Measurements from ENCODE around the gene CKAP5.

Gene CKAP5

DNA sequence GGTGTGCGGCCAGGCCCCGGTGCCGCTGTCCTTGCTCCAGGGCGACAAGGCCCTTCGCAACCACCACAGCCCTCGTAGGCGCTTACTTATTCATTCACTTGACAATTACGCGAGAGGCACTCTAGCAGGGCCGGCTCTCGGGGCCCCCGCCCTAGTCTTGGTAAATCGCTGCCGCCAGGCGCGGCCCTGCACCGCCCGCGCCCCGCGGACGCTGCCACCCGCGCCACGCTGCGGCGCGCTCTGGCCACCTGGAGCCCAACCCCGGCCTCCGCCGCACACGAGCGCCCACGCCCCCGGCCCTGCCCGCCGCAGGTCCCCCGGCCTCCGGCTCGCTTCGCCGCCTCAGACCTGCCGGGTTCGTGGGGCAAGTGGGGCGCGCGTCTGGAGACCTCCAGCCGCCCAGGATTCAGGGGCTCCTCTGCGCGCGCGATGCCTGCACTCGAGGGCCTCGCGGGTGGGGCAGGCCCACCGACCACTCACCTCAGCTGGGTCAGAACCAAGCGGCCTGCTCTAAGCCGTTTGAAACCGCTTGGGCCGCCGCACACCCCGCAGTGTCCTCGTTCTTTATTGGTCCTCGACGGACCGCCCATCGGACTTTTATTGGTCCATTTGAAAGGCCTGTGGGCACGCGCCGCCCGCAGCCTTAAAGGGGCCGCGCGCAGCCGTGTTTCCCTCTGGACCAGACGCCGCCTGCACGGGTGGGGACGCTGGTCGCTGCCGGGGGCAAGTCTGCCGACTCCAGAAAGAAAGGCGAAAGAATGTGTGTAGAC lies at the start of gene CKAP5:
TSS of gene CKAP5 (minus strand) at position 541 of the 770 bp plus-strand sequence. CDS start 25,049 bp downstream, outside the sequence.
- Mint-ChIP-seq H3K27ac (peak within 1 kb of the TSS; percentile 97), H3K9me3 (no peaks in the 10 kb centered on the region), H3K4me3 (peak within 1 kb of the TSS; percentile 95), H3K36me3 (ENCODE audit: low read depth) (peaks cover 36% of the 10 kb centered on the region), H3K4me1 (ENCODE audit: low read depth) (peaks cover 38% of the 10 kb centered on the region), H3K27me3 (no peaks in the 10 kb centered on the region)
- DNase-seq = peak; percentile 90

DNA sequence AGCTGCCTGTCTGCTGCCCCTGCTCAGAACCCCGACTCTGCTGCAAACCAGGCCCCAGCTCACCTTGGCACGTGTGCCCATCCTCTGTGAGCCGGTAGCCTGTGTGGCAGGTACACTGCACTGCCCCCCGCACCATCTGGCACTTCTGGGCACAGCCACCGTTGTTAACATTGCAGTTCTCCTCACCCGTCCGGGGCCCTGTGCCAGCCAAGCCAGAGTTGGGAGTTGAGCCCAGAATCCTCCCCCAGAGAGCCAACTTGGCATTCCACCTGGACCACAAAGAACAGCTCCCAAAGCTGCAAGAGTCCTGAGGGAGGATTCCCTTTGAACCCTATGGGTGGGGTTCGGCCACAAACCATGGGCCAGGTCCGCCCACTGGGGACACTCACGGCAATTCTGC lies 49.7 kb upstream of the CKAP5 start:
- Mint-ChIP-seq H3K4me3 (no peak overlapping the region), H3K27me3 (no peaks in the 10 kb centered on the region), H3K4me1 (ENCODE audit: low read depth) (no peaks in the 10 kb centered on the region), H3K36me3 (ENCODE audit: low read depth) (no peaks in the 10 kb centered on the region), H3K27ac (no peak overlapping the region), H3K9me3 (no peaks in the 10 kb centered on the region)
- DNase-seq = no peak

DNA sequence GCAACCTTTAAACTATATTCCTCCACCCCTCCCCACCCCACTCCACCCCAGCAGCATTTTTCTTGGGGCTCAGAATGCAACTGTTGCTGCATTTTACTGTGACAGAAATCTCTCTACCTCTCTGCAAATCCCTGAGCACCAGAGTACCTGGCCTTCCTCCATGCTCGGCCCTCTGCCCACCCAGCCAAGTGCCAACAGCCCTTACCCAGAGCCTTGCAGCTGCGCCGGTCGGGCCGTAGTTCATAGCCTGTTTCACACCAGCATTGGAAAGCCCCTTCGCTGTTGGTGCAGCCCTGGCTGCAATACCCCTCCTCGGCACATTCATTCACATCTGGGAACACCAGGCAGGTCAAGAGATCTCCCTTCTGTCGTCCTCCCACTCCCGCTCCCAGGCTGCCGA lies 48.9 kb upstream of the CKAP5 start:
- Mint-ChIP-seq H3K36me3 (ENCODE audit: low read depth) (no peaks in the 10 kb centered on the region), H3K9me3 (no peaks in the 10 kb centered on the region), H3K4me3 (no peak overlapping the region), H3K27me3 (no peaks in the 10 kb centered on the region), H3K4me1 (ENCODE audit: low read depth) (no peaks in the 10 kb centered on the region), H3K27ac (no peak overlapping the region)
- no peak for DNase-seq

DNA sequence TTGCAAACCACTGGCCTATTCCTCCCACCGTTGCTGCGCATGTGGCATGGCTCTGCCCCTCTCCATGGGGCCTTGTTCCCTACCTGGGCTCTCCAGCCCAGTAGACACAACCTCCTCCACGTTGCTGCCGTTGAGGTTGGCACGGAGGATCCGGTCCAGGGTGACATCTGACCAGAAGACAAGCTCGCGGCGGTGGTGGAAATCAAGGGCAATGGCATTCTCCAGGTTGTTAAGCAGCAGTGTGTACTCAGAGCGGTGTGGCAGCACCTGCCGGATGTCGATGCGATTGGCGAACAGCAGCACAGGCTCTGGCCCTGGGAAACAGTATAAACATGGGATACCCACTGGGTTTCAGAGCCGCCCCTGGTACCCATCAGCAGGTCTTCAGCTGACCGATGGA lies 48.4 kb upstream of the CKAP5 start:
- Mint-ChIP-seq H3K9me3 (no peaks in the 10 kb centered on the region), H3K36me3 (ENCODE audit: low read depth) (no peaks in the 10 kb centered on the region), H3K4me3 (no peak overlapping the region), H3K27me3 (peaks cover under 1% of the 10 kb centered on the region), H3K4me1 (ENCODE audit: low read depth) (no peaks in the 10 kb centered on the region), H3K27ac (no peak overlapping the region)
- no peak for DNase-seq

DNA sequence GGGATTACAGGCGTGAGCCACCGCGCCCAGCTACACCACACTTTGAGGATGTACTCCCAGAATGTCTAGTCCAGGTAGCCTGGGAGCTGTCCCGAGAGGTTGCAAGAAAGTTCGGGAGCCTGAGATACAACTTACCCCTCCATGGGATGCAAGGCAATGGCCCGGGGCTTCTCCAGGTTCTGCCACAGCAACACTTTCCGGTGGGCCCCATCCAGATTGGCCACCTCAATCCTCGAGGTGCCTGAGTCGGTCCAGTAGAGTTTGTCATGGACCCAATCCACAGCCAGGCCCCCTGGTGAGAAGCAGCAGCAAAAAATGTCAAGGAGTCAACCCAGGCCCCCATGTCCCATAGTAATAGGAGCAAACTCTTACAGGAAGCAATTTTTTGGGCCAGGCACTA lies 46.8 kb upstream of the CKAP5 start:
- Mint-ChIP-seq H3K36me3 (ENCODE audit: low read depth) (no peaks in the 10 kb centered on the region), H3K4me3 (no peak overlapping the region), H3K27me3 (peaks cover 7% of the 10 kb centered on the region), H3K9me3 (no peaks in the 10 kb centered on the region), H3K4me1 (ENCODE audit: low read depth) (no peaks in the 10 kb centered on the region), H3K27ac (no peak overlapping the region)
- DNase-seq = no peak

DNA sequence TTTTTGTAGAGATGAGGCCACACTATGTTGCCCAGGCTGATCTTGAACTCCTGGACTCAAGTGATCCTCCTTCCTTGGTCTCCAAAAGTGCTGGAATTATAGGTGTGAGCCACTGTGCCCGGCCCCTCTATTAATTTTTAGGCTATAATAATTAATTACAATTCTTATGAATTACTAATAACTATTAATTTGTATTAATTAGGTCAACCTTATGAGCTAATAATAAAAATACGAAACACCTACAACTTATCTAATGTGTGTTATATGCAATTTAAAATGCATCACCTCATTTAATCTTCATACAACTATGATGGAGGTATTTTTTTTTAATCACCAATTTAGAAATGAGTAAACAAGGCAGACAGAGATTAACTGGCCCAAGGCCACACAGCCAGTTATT lies 46.0 kb upstream of the CKAP5 start:
- peaks cover 7% of the 10 kb centered on the region for H3K27me3 Mint-ChIP-seq
- no peak overlapping the region for H3K27ac Mint-ChIP-seq
- no peaks in the 10 kb centered on the region for H3K36me3 Mint-ChIP-seq (ENCODE audit: low read depth)
- no peaks in the 10 kb centered on the region for H3K4me1 Mint-ChIP-seq (ENCODE audit: low read depth)
- DNase-seq = no peak
- no peaks in the 10 kb centered on the region for H3K9me3 Mint-ChIP-seq
- no peak overlapping the region for H3K4me3 Mint-ChIP-seq

DNA sequence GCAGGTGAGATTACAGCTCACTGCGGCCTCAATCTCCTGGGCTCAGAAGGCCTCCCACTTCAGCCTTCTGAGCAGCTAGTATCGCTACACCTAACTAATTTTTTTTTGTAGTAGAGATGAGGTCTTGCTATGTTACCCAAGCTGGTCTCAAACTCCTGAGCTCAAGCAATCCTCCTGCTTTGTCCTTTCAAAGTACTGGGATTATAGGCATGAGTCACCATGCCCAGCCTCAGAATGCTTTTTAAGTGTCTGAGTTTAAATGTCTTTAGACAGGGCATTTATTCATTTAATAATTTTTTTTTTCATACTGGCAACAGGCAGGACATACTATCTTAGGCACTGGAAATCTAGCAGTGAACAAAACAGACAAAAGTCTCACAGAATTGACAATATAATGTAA lies 44.6 kb upstream of the CKAP5 start:
- H3K27ac Mint-ChIP-seq = no peak overlapping the region
- no peaks in the 10 kb centered on the region for H3K36me3 Mint-ChIP-seq (ENCODE audit: low read depth)
- no peaks in the 10 kb centered on the region for H3K4me1 Mint-ChIP-seq (ENCODE audit: low read depth)
- no peak for DNase-seq
- no peaks in the 10 kb centered on the region for H3K9me3 Mint-ChIP-seq
- H3K4me3 Mint-ChIP-seq = no peak overlapping the region
- peaks cover 7% of the 10 kb centered on the region for H3K27me3 Mint-ChIP-seq

DNA sequence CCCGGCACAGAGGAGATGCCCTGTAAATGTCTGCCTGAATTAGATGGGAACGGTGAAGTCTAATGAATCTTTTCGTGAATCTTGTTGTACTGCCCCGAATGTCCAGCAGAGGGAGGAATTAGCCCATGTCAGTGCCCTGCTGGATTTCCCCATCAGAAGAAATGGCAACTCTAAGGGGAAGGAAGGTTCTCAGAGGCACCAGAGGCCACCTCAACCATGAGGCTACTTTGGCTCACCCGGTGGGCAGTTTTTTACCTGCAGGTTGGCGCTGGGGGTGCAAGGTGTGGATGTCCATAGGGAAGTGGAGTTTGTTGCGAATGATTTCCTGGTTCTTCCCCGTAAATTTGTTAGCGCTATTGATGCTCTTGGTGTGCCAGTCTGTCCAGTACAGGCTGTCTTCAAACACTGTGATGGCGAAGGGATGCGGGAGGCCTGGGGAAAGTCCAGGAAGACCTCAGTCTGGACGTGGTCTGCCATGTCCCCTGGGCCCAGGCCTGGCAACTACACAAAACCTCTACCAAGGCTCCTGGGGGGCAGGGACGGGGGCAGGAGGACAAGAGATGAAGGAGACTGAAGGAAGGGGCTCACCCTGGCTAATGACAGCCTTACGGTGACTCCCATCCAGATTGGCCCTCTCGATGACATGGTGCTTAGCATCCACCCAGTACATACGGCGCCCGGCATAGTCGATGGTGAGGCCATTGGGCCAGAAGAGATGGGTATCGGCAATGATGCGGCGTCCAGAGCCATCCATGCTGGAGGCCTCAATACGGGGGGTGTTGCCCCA lies 43.8 kb upstream of the CKAP5 start:
- no peaks in the 10 kb centered on the region for H3K9me3 Mint-ChIP-seq
- no peak overlapping the region for H3K27ac Mint-ChIP-seq
- peaks cover 7% of the 10 kb centered on the region for H3K27me3 Mint-ChIP-seq
- H3K36me3 Mint-ChIP-seq (ENCODE audit: low read depth) = no peaks in the 10 kb centered on the region
- peak; percentile 72 for DNase-seq
- H3K4me1 Mint-ChIP-seq (ENCODE audit: low read depth) = no peaks in the 10 kb centered on the region
- no peak overlapping the region for H3K4me3 Mint-ChIP-seq

DNA sequence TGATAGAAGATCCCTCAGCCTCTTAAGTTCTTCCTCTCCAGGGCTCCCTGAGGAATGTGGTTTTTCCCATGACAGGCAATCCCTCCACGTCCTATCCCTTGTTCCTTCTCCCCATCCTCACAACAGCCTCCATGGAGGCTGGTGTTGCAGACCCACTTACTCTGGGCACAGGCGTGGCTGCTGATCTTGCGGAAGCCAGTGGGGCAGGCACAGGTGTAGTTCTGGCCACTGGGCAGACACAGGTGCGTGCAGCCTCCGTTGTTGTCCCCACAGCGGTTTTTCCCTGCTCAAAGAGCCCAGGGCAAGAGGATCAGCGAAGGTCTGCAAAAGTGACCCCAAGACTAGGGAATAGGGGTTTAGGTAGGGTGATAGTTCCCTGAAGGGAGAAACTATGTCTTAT lies 43.2 kb upstream of the CKAP5 start:
- no peak for DNase-seq
- peaks cover 7% of the 10 kb centered on the region for H3K27me3 Mint-ChIP-seq
- no peak overlapping the region for H3K27ac Mint-ChIP-seq
- H3K9me3 Mint-ChIP-seq = no peaks in the 10 kb centered on the region
- no peaks in the 10 kb centered on the region for H3K4me1 Mint-ChIP-seq (ENCODE audit: low read depth)
- H3K4me3 Mint-ChIP-seq = no peak overlapping the region
- no peaks in the 10 kb centered on the region for H3K36me3 Mint-ChIP-seq (ENCODE audit: low read depth)

DNA sequence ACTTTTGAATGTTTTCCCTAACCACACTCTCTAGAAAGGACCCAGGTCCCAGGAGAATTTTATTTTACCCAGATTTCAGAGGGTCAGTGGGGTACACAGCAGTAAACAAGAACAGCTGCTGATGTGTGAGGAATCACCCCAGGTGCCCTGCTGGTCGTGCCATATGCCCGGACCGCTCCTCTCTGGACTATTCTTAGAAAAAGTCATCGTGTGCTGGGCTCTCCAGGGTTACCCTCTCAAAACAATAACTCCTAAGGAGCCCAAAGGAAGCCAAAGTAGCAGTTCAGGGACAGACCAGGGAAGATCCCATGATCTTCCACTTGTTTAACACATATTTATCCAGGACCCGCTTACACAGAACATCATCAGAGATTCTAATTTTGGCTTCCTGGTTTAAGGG lies 42.6 kb upstream of the CKAP5 start:
- Mint-ChIP-seq H3K27ac (no peak overlapping the region), H3K4me1 (ENCODE audit: low read depth) (no peaks in the 10 kb centered on the region), H3K9me3 (no peaks in the 10 kb centered on the region), H3K36me3 (ENCODE audit: low read depth) (no peaks in the 10 kb centered on the region), H3K4me3 (no peak overlapping the region), H3K27me3 (peaks cover 9% of the 10 kb centered on the region)
- DNase-seq = no peak

DNA sequence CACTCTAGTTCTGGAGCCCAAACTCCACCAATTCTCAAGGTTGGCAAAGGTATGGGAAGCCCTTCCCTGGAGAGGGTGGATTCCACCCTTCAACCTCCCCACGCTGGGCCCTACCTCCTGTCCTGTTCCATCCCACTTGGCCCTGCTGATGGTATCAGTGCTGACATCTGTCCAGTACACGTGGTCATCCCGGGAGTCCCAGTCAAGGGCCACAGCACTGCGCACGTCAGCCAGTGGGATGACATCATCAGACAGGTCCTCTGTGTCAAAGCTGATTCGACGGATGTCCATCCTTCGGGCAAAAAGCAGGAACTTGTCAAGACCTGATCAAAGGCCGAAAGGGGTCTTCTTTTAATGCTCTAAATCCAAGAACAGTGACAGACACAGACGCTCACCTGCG lies 40.1 kb upstream of the CKAP5 start:
- no peaks in the 10 kb centered on the region for H3K9me3 Mint-ChIP-seq
- no peaks in the 10 kb centered on the region for H3K4me1 Mint-ChIP-seq (ENCODE audit: low read depth)
- H3K27ac Mint-ChIP-seq = no peak overlapping the region
- no peak for DNase-seq
- no peak overlapping the region for H3K4me3 Mint-ChIP-seq
- peaks cover 9% of the 10 kb centered on the region for H3K27me3 Mint-ChIP-seq
- no peaks in the 10 kb centered on the region for H3K36me3 Mint-ChIP-seq (ENCODE audit: low read depth)

DNA sequence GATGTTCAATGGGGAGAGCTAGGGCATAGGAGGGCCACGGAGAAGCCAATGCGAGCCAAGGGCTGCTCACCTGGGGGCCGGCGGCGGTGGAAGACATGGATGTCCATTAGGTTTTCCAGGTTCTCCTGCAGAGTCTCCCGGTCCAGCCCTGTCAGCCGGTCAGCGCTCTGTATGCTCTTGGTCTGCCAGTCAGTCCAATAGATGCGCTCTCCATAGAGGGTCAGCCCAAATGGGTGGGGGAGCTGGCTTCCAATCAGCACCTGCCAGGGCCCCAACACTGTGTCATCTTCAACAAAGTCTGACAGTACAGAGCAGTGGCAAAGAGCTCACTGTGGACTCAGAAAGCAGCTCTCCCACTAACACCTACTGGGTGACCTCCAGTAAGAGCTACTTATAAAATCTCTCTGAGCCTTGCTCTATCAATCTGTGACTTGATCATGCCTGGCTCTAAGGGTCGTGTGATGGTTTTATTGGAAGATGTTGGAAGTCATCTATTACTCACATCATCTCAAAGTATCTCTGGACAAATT lies 33.0 kb upstream of the CKAP5 start:
- Mint-ChIP-seq H3K27me3 (peaks cover 2% of the 10 kb centered on the region), H3K27ac (no peak overlapping the region), H3K4me1 (ENCODE audit: low read depth) (no peaks in the 10 kb centered on the region), H3K9me3 (no peaks in the 10 kb centered on the region), H3K4me3 (no peak overlapping the region), H3K36me3 (ENCODE audit: low read depth) (no peaks in the 10 kb centered on the region)
- no peak for DNase-seq

DNA sequence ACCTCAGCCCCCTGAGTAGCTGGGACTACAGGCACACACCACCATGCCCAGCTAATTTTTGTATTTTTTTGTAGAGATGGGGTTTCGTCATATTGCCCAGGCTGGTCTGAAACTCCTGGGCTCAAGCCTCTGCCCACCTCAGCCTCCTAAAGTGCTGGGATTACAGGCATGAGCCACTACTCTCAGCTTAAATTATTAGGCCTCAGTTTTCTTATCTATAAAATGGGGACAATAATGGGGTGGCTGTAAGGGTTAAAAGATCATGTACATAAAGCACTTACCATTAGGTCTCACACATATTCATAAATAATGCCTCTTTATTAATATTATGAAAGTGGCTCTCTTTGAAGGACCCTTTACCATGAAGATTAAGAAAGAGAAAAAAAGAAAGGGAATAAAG lies 31.5 kb upstream of the CKAP5 start:
- Mint-ChIP-seq H3K36me3 (ENCODE audit: low read depth) (no peaks in the 10 kb centered on the region), H3K9me3 (no peaks in the 10 kb centered on the region), H3K27me3 (no peaks in the 10 kb centered on the region), H3K4me3 (no peak overlapping the region), H3K27ac (no peak overlapping the region), H3K4me1 (ENCODE audit: low read depth) (no peaks in the 10 kb centered on the region)
- no peak for DNase-seq

DNA sequence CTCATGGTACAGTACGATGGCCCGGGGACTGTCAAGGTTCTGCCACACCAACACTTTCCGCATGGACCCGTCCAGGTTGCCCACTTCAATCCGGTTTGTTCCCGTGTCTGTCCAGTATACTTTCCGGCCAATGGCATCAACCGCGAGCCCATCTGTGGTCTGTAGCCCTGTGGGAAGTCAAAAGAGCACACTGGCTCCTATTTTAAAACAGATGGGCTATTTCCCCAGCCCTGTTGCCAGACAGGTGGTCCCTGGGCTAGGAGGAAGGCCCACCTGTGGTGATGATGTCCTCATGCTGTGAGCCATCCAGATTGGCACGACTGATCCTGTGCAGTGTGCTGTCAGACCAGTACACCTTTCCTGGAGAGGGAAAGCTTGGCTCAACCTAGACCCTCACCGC lies 30.4 kb upstream of the CKAP5 start:
- Mint-ChIP-seq H3K4me3 (no peak overlapping the region), H3K36me3 (ENCODE audit: low read depth) (no peaks in the 10 kb centered on the region), H3K27ac (no peak overlapping the region), H3K27me3 (no peaks in the 10 kb centered on the region), H3K4me1 (ENCODE audit: low read depth) (no peaks in the 10 kb centered on the region), H3K9me3 (no peaks in the 10 kb centered on the region)
- DNase-seq = no peak

DNA sequence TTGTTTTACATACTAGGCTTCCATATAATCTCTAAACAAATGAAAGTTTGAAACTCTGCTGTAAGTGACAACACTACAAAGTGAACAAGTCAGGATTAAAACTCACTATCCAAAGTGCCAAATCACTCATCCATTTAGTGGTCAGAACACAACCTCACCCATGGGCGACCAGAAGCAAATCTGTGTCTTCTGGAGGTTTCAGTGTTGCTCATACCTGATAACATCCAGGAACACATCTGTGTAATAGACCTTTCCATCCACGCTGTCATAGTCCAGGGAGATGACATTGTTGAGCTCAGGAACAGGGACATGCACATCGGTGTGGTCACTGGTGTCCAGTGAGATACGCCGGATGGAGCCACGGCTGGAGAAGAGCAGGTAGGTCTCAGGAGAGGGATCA lies 28.5 kb upstream of the CKAP5 start:
- Mint-ChIP-seq H3K27me3 (no peaks in the 10 kb centered on the region), H3K36me3 (ENCODE audit: low read depth) (no peaks in the 10 kb centered on the region), H3K4me1 (ENCODE audit: low read depth) (no peaks in the 10 kb centered on the region), H3K9me3 (no peaks in the 10 kb centered on the region), H3K27ac (no peak overlapping the region), H3K4me3 (no peak overlapping the region)
- no peak for DNase-seq
